HEK293 (cell line): ENCODE results near the gene CEACAM20.

Experiments
- EGR2 ChIP-seq: fragments of 450-650 bp; formaldehyde crosslinking; IDR thresholded peaks from 2 replicates; pipeline ENCODE4 v1.5.1; 2016; ENCODE audit warnings: low read depth, missing biosample characterization, missing genetic modification characterization
- ZNF138 ChIP-seq: fragments of 450-650 bp; formaldehyde crosslinking; IDR thresholded peaks from 2 replicates; pipeline ENCODE4 v1.5.1; 2016; ENCODE audit warnings: missing biosample characterization, missing genetic modification characterization, borderline replicate concordance
- TF ChIP-seq, protein P1 (sequence below): fragments of 450-650 bp; formaldehyde crosslinking; IDR thresholded peaks from 2 replicates; pipeline ENCODE4 v1.5.1; 2016; ENCODE audit warnings: missing biosample characterization, missing genetic modification characterization
- TF ChIP-seq, protein P2 (sequence below): fragments of 450-650 bp; formaldehyde crosslinking; IDR thresholded peaks from 2 replicates; pipeline ENCODE4 v1.5.1; 2016; ENCODE audit warnings: missing biosample characterization, missing genetic modification characterization

DNA sequence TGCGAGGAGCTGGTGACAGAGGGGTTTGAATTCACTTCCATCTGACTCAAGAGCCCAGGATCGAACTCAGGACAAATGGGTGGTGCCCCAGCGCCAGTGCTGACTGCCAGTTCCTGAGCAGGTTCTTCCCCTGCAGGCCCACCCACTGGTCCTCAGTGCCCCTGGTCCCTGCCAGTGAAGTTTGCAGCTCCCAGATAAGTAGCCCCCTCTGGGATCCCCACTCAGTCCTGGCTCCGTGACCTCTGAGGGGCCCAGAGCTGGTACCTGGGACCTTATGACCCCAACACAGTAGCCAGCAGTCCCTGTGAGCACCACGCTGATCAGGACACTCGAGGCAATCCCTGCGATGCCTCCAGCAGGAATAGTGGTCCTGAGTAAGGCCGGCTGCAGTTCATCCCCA lies 11.3 kb upstream of the CEACAM20 start:
- TF ChIP-seq, protein P1, sequence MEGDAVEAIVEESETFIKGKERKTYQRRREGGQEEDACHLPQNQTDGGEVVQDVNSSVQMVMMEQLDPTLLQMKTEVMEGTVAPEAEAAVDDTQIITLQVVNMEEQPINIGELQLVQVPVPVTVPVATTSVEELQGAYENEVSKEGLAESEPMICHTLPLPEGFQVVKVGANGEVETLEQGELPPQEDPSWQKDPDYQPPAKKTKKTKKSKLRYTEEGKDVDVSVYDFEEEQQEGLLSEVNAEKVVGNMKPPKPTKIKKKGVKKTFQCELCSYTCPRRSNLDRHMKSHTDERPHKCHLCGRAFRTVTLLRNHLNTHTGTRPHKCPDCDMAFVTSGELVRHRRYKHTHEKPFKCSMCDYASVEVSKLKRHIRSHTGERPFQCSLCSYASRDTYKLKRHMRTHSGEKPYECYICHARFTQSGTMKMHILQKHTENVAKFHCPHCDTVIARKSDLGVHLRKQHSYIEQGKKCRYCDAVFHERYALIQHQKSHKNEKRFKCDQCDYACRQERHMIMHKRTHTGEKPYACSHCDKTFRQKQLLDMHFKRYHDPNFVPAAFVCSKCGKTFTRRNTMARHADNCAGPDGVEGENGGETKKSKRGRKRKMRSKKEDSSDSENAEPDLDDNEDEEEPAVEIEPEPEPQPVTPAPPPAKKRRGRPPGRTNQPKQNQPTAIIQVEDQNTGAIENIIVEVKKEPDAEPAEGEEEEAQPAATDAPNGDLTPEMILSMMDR: no peak
- TF ChIP-seq EGR2 (tag by site-specific recombination) (no peak), ZNF138 (tag by site-specific recombination) (no peak)
- TF ChIP-seq, protein P2, sequence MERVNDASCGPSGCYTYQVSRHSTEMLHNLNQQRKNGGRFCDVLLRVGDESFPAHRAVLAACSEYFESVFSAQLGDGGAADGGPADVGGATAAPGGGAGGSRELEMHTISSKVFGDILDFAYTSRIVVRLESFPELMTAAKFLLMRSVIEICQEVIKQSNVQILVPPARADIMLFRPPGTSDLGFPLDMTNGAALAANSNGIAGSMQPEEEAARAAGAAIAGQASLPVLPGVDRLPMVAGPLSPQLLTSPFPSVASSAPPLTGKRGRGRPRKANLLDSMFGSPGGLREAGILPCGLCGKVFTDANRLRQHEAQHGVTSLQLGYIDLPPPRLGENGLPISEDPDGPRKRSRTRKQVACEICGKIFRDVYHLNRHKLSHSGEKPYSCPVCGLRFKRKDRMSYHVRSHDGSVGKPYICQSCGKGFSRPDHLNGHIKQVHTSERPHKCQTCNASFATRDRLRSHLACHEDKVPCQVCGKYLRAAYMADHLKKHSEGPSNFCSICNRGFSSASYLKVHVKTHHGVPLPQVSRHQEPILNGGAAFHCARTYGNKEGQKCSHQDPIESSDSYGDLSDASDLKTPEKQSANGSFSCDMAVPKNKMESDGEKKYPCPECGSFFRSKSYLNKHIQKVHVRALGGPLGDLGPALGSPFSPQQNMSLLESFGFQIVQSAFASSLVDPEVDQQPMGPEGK: no peak
